GM23248 (cell line): Measurements from ENCODE around the gene WTIP.

Source experiments
- EZH2 ChIP-seq: fragments of 200-600 bp; sonication (generic); IDR thresholded peaks from 2 replicates; pipeline ENCODE4 v1.6.1; 2018; ENCODE audit warnings: antibody characterized with exemption, mild to moderate bottlenecking; ENCODE audit not compliant: insufficient read depth, poor library complexity, severe bottlenecking
- EZH2phosphoT487 ChIP-seq: fragments of 200-600 bp; sonication (generic); IDR thresholded peaks from 2 replicates; pipeline ENCODE4 v1.6.1; 2018; ENCODE audit warnings: antibody characterized with exemption, moderate library complexity, mild to moderate bottlenecking, low read depth; ENCODE audit not compliant: insufficient read depth

DNA sequence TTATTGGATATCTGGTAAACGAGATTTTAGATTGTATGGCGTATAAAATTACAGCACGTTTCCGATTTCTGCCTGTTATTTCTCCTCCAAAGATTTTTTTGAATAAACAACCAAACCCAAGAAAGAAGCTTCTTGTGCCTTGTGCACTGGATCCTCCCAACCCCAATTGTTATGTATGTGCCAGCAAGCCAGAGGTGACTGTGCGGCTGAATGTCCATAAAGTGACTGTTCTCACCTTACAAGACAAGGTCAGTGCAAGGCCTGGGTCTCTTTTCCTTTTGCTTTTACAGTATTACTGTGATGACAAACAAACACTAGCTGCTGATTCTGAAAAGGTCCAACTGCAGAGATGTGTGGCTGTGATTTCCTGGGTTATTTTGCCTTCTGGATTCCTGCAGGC, 22.9 kb upstream of the WTIP start:
- TF ChIP-seq EZH2 (no peak), EZH2phosphoT487 (no peak)
